GM18909 (cell line): ENCODE results near the gene ERC1.
"Not testable (repeated sequence)": the region's sequence is repeated elsewhere in the genome, so short reads cannot be mapped to it uniquely, and the experiment has no call there.

Experiments used
- ATAC-seq: cut with Tn5 transposase; IDR thresholded peaks from one replicate; pipeline ENCODE4 v1.9.1; 2021; ENCODE audit warnings: mild to moderate bottlenecking; ENCODE audit not compliant: unreplicated experiment, poor library complexity

The ERC1 gene

DNA sequence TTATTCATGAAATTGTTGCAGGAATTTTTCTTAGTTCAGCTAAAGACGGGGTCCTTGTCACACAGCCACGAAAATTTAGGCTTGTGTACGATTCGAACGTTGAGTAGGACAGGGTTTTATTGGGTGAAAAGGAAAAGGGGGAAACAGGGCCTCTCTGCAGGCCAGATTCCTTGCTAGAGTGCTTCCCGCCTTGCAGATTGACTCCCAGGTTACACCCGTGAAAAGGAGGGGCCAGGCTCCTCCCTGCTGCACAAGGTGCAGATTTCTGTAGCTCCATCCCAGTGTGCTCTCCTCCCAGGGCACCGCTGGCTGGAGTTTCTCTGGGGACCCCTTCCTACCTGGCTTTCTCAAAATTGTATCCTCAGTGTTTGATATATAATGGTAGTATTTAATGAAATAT lies 221.5 kb downstream of the ERC1 start:
- no peak for ATAC-seq

DNA sequence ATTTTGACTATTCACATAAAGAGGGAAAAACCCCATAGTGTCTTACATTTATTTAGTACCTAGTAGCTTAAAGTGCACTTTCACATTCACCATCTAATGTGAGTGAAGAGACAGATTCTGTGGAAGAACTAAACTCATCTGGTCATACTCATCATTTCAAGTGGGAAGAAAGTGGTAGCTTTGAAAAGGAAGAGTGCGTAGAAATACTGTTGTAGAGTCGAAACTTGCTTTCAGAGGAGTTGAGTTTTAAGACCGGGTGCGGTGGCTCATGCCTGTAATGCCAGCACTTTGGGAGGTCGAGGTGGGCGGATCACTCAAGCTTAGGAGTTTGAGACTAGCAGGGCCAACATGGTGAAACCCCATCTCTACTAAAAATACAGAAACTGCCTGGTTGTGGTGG lies 222.2 kb downstream of the ERC1 start:
- ATAC-seq: no peak

DNA sequence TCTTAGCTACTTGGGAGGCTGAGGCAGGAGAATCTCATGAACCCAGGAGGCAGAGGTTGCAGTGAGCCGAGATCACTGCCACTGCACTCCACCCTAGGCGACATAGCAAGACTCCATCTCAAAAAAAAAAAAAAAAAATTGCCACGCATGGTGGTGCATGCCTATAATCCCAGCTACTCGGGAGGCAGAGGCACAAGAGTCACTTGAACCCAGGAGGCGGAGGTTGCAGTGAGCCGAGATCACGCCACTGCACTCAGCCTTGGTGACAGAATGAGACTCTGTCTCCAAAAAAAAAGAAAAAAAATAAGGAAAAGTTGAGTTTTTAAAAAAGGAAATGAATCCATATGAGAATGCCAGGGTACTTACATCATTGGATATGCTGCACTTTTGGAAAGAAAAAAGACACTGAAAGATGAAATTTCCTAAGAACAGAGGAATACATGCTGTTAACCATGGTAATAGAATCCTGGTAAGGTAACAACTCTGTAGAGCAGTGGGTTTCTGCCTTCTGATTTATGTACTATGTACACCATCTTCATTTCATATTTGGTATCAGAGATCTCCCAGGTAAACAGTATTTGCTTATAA lies 222.7 kb downstream of the ERC1 start:
- ATAC-seq: no peak

DNA sequence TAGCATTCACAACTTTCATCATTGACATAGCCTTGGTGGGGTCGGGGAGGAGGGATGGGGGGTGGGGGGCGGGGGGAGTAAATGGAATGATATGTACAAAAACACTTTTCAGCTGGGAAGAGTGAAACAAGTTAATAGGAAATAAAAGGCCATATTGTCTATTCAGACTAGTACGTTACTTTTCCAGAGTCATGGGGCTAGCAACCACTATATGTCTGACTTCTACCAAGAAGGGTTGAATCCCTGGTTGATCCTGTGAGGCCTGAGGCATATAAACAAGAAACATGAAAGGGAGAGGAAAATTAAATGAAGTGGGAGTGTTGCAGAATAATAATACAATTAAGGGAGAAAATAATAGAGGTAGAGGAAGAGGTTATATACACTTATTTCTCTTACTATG lies 225.5 kb downstream of the ERC1 start:
- no peak for ATAC-seq

DNA sequence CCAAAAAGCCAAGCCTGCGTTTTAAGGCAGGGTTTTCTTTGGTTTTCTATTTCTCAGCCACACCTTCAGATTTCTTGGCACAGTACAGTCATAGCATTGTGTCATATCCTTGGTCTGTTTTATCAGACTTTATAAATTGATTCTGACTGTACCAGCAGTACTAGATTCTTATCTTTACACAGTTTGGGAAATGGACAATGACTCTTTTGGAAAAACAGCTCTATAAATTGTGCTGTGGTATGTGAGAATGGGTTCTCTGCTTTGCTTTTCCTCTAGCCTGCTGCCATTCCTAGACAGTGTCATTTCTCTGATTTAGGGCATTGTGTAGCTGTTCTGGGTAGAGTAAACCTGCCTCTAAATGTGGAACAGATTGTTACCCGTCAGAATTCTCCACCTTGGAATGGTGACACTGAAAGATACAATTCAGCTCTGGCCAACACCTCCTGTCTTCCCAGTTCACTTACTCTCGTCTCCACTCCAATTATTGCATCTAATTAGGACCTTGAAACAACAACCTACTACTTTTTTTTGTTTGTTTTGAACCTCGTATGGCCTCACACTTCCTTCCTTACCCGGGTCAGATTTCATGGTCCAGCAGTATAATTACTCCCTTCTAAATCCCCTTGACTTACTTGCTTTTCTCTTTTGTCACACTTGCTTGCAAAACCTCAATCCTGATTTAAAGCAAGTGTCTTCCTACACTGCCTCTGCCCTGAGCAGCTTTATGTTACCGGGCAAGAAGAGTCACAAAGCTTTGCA lies 226.3 kb downstream of the ERC1 start:
- no peak for ATAC-seq

DNA sequence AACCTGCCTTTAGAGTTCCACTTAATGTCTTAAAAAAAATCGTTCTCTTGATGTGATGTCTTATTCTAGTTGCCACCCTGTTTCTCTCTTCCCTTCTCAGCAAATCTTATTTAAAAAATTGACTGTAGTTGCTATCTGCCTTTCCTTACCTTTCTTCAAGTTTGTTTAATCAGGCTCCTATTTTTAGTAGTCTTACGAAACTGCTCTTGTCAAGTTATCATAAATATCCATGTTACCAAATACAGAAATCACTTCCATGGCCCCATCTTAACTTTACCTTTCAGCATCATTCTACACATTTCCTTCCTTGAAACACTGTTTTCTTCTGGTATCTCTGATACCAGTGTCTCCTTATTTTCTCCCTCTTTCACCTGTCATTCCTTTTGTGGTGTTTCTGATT lies 227.3 kb downstream of the ERC1 start:
- no peak for ATAC-seq

DNA sequence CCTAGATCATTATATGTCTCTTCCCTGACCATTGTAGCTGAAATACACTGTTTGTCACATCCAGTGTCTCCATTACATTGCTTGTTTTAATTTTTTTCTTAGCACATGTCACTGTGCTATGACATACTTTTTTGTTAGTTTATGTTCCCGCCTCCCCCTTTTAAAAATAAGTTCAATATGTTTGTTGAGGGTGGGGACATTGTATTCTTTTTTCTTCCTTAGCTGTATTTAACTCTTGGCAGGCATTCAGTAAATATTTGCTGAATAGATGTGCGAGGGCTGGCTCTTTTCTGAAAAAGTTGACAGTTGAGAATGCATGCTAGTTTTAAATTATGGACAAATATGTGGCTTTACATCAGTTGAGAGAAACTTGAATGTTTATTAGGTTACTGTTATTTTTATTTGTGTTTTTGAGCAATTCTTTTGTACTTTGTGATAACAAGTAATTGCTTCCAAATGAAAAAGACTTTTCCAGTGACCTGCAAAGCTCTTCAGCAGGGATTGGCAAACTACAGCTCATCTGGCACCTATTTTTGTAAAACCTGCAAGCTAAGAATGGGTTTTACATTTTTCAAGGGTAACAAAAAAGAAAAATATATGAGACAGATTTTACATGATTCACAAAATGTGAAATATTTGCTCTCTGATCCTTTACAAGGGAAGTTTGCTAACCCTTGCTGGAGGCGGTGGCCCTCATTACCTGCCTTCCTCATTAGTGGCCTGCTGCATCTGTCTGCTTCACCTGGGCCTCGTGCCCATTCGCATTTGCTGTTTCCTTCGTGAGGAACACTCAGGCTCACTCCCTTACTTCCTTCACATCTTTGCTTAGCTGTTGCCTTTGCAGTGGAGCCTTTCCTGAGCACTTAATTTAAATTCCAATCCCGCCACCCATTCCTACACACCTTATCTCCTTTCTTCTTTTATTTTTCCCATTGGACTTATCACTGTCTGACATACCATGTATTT lies 229.4 kb downstream of the ERC1 start:
- ATAC-seq: no peak

DNA sequence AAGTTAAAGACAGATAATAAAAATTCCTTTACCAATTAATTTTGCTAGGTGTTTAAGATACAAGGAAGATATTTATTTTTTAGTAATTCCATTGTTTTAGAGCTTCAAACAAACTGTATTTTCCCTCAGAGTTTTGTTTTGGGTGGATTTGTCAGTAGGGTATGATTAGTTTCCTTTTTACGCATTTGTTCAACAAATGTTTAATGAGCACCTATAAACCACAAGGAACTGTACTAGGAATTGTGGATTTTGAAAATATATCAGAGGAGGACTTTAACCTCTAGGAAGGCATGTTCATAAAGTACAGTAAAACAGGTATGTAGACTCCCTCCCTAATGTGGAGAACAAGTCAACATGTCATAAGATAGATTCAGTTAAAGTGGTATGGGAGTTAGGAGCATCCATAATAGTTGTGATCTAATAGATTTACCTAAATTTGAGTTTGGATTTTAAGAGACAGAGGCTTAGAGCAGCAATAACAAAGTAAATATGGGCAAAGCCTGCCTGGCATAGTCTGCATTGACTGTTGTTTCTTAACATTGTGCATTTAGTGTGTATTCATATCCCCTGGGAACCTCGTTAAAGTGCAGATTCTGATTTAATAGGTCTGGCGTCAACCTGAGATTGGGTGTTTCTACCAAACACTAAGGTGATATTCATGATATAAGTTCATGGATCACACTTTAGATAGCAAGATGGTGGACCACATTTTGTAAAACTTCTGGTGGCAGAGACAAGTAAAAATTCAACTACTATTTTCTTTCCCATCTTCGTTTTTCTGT lies 232.0 kb downstream of the ERC1 start:
- ATAC-seq: no peak

DNA sequence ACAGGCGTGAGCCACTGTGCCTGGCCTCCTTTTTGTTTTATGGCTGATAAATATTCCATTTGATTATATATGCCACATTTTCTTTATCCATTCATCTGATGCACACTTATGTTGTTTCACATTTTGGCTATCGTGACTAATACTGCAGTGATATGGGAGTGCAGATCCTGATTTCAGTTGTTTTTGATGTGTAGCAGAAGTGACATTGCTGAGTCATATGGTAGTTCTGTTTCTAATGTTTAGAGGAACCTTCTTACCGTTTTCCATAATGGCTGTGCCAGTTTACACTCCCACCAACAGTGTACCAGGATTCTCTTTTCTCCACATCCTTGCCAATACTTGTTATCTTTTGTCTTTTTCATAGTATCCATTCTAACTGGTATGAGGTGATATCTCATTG lies 235.9 kb downstream of the ERC1 start:
- ATAC-seq: no peak

DNA sequence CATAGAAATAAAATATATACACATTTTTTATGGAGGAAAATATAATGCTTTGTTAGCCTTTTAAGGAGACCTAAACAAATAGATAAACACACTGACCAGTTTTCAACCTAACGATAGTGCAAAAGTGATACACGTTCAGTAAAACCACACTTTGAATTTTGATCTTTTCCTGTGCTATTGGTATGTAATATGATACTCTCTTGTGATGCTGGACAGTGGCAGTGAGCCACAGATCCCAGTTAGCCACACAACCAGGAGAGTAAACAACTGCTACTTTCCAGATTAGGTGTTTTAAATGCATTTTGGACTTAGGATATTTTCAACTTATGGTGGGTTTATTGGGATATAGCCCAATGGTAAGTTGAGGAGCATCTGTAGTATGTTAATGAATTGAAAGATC lies 243.1 kb downstream of the ERC1 start:
- no peak for ATAC-seq

DNA sequence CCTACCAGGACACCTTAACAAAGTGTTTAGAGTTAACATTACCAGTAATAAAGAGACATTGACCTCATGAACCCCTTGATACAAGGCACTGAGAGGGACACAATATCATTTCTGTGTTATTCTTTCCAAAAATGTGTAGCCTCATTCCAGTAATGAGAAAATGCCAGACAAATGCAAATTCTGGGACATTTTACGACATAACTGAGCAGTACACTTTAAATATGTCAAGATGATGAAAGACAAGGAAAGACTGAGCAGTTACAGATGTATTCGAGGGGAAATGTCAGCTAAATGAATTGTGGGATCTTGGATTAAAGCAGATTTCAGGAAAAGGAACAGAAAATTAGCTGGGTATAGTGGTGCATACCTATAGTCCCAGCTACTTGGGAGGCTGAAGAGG lies 255.6 kb downstream of the ERC1 start:
- ATAC-seq: no peak

DNA sequence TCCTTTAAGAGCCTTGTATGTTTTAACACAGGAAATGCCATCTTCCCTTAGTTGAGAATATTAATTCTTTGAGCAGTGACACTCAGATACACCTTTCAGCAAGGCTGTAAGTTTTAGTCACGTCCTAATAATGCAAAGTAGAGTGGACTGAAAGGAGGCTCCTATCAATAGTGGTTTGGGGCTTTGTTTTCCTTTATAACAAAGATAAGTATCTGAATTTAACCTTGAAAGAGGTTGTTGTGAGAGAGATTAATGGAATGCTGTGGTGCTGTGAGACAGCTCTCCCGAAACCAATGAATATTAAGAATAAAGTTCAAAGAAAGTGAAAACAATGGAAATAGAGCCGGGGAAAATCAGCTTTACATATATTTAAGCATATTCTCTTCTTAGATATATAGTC lies 259.6 kb downstream of the ERC1 start:
- ATAC-seq: no peak

DNA sequence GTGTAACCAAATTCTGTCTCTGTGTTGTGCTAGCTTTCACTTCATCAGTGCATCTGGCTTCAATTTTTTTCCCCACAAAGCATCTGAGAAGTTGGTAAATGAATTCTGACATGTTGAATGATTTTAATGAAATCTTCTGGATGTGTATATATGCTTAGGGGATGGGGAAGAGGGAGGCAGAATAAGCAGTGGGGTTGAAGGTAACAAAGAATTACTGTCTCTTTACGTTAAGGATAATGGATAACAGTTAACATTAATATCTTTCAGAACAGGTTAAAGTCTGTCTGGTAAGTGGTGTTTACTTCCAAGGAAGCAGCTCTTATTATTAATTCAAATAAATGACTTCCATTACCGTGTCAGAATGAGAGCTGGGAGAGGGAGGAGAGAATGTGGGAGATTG lies 261.7 kb downstream of the ERC1 start:
- no peak for ATAC-seq

DNA sequence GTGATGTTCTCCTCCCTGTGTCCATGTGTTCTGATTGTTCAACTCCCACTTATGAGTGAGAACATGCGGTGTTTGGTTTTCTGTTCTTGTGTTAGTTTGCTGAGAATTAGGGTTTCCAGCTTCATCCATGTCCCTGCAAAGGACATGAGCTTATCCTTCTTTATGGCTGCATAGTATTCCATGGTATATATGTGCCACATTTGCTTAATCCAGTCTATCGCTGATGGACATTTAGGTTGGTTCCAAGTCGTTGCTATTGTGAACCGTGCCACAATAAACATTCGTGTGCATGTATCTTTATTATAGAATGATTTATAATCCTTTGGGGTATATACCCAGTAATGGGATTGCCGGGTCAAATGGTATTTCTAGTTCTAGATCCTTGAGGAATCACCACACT lies 264.1 kb downstream of the ERC1 start:
- ATAC-seq: not testable (repeated sequence)

DNA sequence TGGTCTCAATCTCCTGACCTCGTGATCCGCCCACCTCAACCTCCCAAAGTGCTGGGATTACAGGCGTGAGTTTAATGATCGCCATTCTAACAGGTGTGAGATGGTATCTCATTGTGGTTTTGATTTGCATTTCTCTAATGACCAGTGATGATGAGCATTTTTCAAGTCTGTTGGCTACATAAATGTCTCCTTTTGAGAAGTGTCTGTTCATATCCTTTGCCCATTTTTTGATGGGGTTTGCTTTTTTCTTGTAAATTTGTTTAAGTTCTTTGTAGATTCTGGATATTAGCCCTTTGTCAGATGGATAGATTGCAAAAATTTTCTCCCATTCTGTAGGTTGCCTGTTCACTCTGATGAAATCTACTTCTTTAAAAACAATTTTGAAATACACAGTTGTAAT lies 264.8 kb downstream of the ERC1 start:
- not testable (repeated sequence) for ATAC-seq

DNA sequence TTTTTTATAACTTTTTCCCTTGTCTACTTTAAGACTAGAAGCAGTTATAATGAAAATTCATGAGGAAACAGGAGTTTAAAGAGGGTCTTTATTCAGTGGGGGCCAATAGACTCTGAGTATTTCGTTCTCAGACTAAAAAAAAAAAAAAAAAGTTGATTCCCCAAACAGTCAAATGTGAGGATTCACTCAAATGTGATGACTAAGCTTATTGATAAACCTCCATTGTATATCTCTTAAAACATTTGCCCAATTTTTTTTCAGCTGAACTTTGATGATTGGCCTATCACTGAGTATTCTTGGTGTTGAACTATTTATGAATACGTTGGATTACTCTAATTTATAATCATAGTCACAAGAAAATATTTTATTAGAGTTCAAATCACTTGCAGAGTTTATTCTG lies 265.3 kb downstream of the ERC1 start:
- ATAC-seq: no peak

DNA sequence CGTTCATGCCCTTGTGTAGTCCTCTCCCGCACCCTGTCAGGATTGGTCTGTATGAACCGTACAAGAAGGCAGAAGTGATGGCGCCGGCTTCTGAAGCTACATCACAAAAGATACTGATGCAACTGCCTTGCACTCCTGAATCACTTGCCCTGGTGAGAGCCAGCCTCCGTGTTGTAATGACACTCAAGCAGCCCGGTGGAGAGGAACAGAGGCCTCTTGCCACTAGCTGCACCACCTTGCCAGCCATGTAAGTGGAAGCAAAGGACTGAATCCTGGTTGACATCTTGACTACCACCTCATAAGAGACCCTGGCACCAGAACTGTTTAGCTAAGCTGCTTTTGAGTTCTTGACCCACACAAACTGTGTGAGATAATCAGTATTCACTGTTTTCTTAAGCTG lies 266.0 kb downstream of the ERC1 start:
- no peak for ATAC-seq

DNA sequence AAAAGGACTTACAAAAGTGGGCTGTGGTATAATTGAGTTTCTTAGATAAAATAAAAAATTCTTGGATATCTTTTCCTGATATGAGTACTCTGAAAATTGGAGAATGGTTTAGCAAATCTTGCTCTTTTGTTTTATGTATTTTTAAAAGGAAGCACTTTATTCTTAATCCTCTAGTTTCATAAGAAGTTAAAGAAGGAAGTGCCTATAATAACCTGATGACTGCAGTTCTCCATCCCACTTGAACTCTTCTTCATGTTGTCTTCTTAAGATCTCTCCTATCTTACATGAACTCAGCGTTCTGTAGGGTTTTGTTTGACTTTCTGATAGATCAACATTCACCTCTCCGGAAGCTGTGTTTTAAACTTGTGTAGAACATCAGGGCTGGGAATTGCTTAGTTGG lies 271.0 kb downstream of the ERC1 start:
- no peak for ATAC-seq

DNA sequence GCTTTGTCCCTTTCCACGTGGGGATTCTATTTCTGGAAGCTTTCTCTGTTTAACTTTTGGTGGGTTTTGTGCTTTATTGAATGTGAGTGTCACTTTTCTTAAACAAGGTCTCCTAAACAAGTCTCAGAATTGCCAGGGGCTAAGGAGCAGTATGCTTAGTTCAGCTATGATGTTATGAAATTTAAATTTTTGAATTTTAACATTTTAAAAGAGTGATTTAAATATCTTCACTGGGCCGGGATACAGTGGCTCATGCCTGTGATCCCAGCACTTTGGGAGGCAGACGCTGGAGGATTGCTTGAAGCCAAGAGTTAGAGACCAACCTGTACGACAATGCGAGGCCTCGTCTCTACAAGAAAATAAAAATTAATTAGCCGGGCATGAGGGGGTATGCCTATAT lies 276.2 kb downstream of the ERC1 start:
- no peak for ATAC-seq

DNA sequence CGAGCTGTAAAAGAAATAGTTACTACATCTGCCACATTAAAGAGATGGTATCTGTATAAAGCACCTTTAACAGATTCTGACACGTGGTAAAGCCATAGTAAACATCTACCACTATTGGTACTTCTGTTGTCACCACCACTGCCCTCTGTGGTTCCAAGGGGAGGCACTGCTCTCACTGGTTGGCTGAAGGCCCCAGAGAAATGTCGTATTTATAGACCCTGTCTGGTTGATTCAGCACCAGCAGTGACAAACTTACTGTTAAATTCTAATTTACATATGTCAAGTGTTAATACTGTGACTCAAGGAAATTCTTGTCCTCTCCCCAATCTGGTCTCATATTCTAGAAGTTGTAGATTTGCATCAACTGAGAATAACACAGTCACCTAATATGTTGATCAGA lies 281.1 kb downstream of the ERC1 start:
- no peak for ATAC-seq
